SIG-M5 treated with dmso at 0.1 percent for 504 hours (cell line): ENCODE data around the gene NPB.
A peak's percentile ranks its signal among the peaks of the same experiment; 100 is the strongest.

Source experiments
- DNase-seq: peaks from one replicate; lab custom pipeline; 2025; ENCODE audit not compliant: unreplicated experiment; lab: John Stamatoyannopoulos, UW

Gene NPB

GRCh38 chr17:81925860-81926450 is 23.9 kb downstream of the NPB start:
- no peak for DNase-seq

- DNase-seq = peak; percentile 87
Observed at GRCh38 chr17:81926451-81927151, 24.6 kb downstream of the NPB start.

- no peak for DNase-seq
Observed at GRCh38 chr17:81927152-81927652, 25.2 kb downstream of the NPB start.

- peak; percentile 87 for DNase-seq
Observed at GRCh38 chr17:81927653-81928543, 25.9 kb downstream of the NPB start, which contains the start of gene MAFG. TSS of gene MAFG (minus strand) at chr17:81927735. CDS start at chr17:81923185, 4,550 bp downstream.

- no peak for DNase-seq
Observed at GRCh38 chr17:81928544-81929252, 26.7 kb downstream of the NPB start.

GRCh38 chr17:81929253-81930141 is 27.5 kb downstream of the NPB start:
- DNase-seq = no peak

GRCh38 chr17:81930142-81931125 is 28.4 kb downstream of the NPB start:
- no peak for DNase-seq

GRCh38 chr17:81931189-81931556 is 29.1 kb downstream of the NPB start:
- no peak for DNase-seq

GRCh38 chr17:81931557-81932332 is 29.7 kb downstream of the NPB start:
- no peak for DNase-seq

GRCh38 chr17:81932333-81932983 is 30.4 kb downstream of the NPB start:
- no peak for DNase-seq

- no peak for DNase-seq
Observed at GRCh38 chr17:81933178-81933699, 31.2 kb downstream of the NPB start.

GRCh38 chr17:81934098-81934757 is 32.2 kb downstream of the NPB start:
- no peak for DNase-seq

- DNase-seq = no peak
Observed at GRCh38 chr17:81934850-81935708, 33.0 kb downstream of the NPB start.

- DNase-seq = no peak
Observed at GRCh38 chr17:81935709-81936084, 33.7 kb downstream of the NPB start.

GRCh38 chr17:81939218-81939617 is 37.2 kb downstream of the NPB start:
- DNase-seq = no peak

- DNase-seq = no peak
Observed at GRCh38 chr17:81939881-81940385, 37.9 kb downstream of the NPB start.
